ENCODE results near the gene RANBP17. TPM values are rescaled to one million over a fixed set of nuclear protein-coding genes. Genes with fewer than 3 reads are reported as not detected.
A peak's percentile ranks its signal among the peaks of the same experiment; 100 is the strongest.
"Not testable (repeated sequence)": the region's sequence is repeated elsewhere in the genome, so short reads cannot be mapped to it uniquely, and the experiment has no call there.

The RANBP17 gene
- total and polyA plus RNA-seq, 2 experiments from 2014 or later, result 10.9 to 20.0 TPM

GRCh38 chr5:171288066-171288465, 426.2 kb downstream of the RANBP17 start:
- no peak overlapping the region for H3K27ac ChIP-seq
- TF ChIP-seq CTCF (IDR thresholded peaks at IDR 0.05; ENCODE audit: low read depth, low read length), result no peak
- no peak for DNase-seq (ENCODE audit: low read depth in 1 of 2, low spot score in 1 of 2)
- H3K4me1 ChIP-seq (ENCODE audit: low read depth), result no peaks in the 10 kb centered on the region
- H3K27me3 ChIP-seq, result no peaks in the 10 kb centered on the region
- no peaks in the 10 kb centered on the region for H3K36me3 ChIP-seq
- H3K4me3 ChIP-seq, result no peak overlapping the region
- no peaks in the 10 kb centered on the region for H3K9me3 ChIP-seq (ENCODE audit: low read depth)

GRCh38 chr5:171291371-171291770, 429.6 kb downstream of the RANBP17 start:
- Histone ChIP-seq H3K4me3 (no peak overlapping the region), H3K36me3 (no peaks in the 10 kb centered on the region), H3K27me3 (no peaks in the 10 kb centered on the region), H3K9me3 (ENCODE audit: low read depth) (no peaks in the 10 kb centered on the region), H3K4me1 (ENCODE audit: low read depth) (no peaks in the 10 kb centered on the region), H3K27ac (no peak overlapping the region)
- no peak for TF ChIP-seq CTCF (IDR thresholded peaks at IDR 0.05; ENCODE audit: low read depth, low read length)
- DNase-seq (ENCODE audit: low read depth in 1 of 2, low spot score in 1 of 2), result no peak

GRCh38 chr5:171295299-171295698, 433.5 kb downstream of the RANBP17 start:
- H3K36me3 ChIP-seq, result no peaks in the 10 kb centered on the region
- TF ChIP-seq CTCF (IDR thresholded peaks at IDR 0.05; ENCODE audit: low read depth, low read length), result no peak
- peak in 1 of 2 donors; percentile 27 for DNase-seq (ENCODE audit: low read depth in 1 of 2, low spot score in 1 of 2)
- no peaks in the 10 kb centered on the region for H3K9me3 ChIP-seq (ENCODE audit: low read depth)
- H3K27ac ChIP-seq, result no peak overlapping the region
- no peak overlapping the region for H3K4me3 ChIP-seq
- H3K27me3 ChIP-seq, result no peaks in the 10 kb centered on the region
- H3K4me1 ChIP-seq (ENCODE audit: low read depth), result no peaks in the 10 kb centered on the region

- H3K4me1 ChIP-seq (ENCODE audit: low read depth), result no peaks in the 10 kb centered on the region
- TF ChIP-seq CTCF (IDR thresholded peaks at IDR 0.05; ENCODE audit: low read depth, low read length), result no peak
Observed at GRCh38 chr5:171295801-171296200, 434.0 kb downstream of the RANBP17 start.

GRCh38 chr5:171297941-171298340, 436.1 kb downstream of the RANBP17 start:
- H3K9me3 ChIP-seq (ENCODE audit: low read depth); H3K4me3 ChIP-seq; H3K4me1 ChIP-seq (ENCODE audit: low read depth); DNase-seq (ENCODE audit: low read depth in 1 of 2, low spot score in 1 of 2); H3K27ac ChIP-seq; H3K36me3 ChIP-seq: not testable (repeated sequence)
- H3K27me3 ChIP-seq, result peaks cover 15% of the 10 kb centered on the region

More at GRCh38 chr5:171295801-171296200, 434.0 kb downstream of the RANBP17 start:
- no peak for DNase-seq (ENCODE audit: low read depth in 1 of 2, low spot score in 1 of 2)
- Histone ChIP-seq H3K36me3 (no peaks in the 10 kb centered on the region), H3K27me3 (no peaks in the 10 kb centered on the region), H3K4me3 (no peak overlapping the region), H3K9me3 (ENCODE audit: low read depth) (no peaks in the 10 kb centered on the region), H3K27ac (no peak overlapping the region)

- Histone ChIP-seq H3K4me1 (ENCODE audit: low read depth) (no peaks in the 10 kb centered on the region), H3K27me3 (peaks cover 28% of the 10 kb centered on the region), H3K4me3 (no peak overlapping the region), H3K36me3 (no peaks in the 10 kb centered on the region), H3K27ac (no peak overlapping the region), H3K9me3 (ENCODE audit: low read depth) (no peaks in the 10 kb centered on the region)
- DNase-seq (ENCODE audit: low read depth in 1 of 2, low spot score in 1 of 2), result no peak
- no peak for TF ChIP-seq CTCF (IDR thresholded peaks at IDR 0.05; ENCODE audit: low read depth, low read length)
Observed at GRCh38 chr5:171299228-171299627, 437.4 kb downstream of the RANBP17 start.
